Mesodermal cell (in vitro differentiated cells): ENCODE results near the gene PJA1.

Experiments
- H3K27ac ChIP-seq: 2 replicates; pipeline ENCODE4 v1.7.0; 2013; ENCODE audit warnings: mild to moderate bottlenecking, low read depth, low read length, moderate library complexity; ENCODE audit not compliant: severe bottlenecking
- H3K36me3 ChIP-seq: 2 replicates; pipeline ENCODE4 v1.7.1; 2013; ENCODE audit warnings: mild to moderate bottlenecking, low read length, moderate library complexity; ENCODE audit not compliant: control insufficient read depth, insufficient read depth
- H3K4me1 ChIP-seq: one replicate; pipeline ENCODE4 v1.7.1; 2013; ENCODE audit warnings: mild to moderate bottlenecking, low read length; ENCODE audit not compliant: insufficient read depth, control insufficient read depth, poor library complexity, severe bottlenecking
- H3K4me3 ChIP-seq: 2 replicates; pipeline ENCODE4 v1.7.0; 2013; ENCODE audit warnings: low read length, control low read depth, mild to moderate bottlenecking; ENCODE audit not compliant: insufficient read depth, poor library complexity, severe bottlenecking; ENCODE audit errors: extremely low read depth
- H3K9me3 ChIP-seq: 2 replicates; pipeline ENCODE4 v1.7.1; 2013; ENCODE audit warnings: mild to moderate bottlenecking, low read length, moderate library complexity; ENCODE audit not compliant: control insufficient read depth
- WGBS, 2 experiments: methylation state at CpG; one replicate each; pipeline ENCODE4 v1.1.5; 2013; ENCODE audit warnings: missing lambda C conversion rate in 2 of 2; ENCODE audit not compliant: insufficient coverage in 2 of 2; 5-methylcytosine and 5-hydroxymethylcytosine counted together

PJA1 gene

GRCh38 chrX:69154051-69154450, 11.2 kb downstream of the PJA1 start:
- Histone ChIP-seq H3K9me3 (no peaks in the 10 kb centered on the region), H3K27ac (peak overlapping the region; percentile 13), H3K4me3 (no peak overlapping the region), H3K4me1 (peaks cover 18% of the 10 kb centered on the region), H3K36me3 (no peaks in the 10 kb centered on the region)
- 100% methylated on average over 3 of the region's 6 CpGs; no CpG with 5 or more reads in 1 of the 2 experiments for WGBS, 2 experiments

GRCh38 chrX:69153060-69153730, 12.1 kb downstream of the PJA1 start:
- Histone ChIP-seq H3K27ac (peak overlapping the region; percentile 78), H3K36me3 (no peaks in the 10 kb centered on the region), H3K4me3 (no peak overlapping the region), H3K4me1 (peaks cover 18% of the 10 kb centered on the region), H3K9me3 (no peaks in the 10 kb centered on the region)
- WGBS, 2 experiments = 25% methylated on average over 2 of the region's 8 CpGs; no CpG with 5 or more reads in 1 of the 2 experiments

GRCh38 chrX:69152417-69152841, 12.8 kb downstream of the PJA1 start:
- Histone ChIP-seq H3K4me3 (no peak overlapping the region), H3K36me3 (no peaks in the 10 kb centered on the region), H3K27ac (peak overlapping the region; percentile 78), H3K9me3 (no peaks in the 10 kb centered on the region), H3K4me1 (peaks cover 18% of the 10 kb centered on the region)
- 67 to 100% methylated on average over 1 of the region's 1 CpG for WGBS, 2 experiments

- H3K4me3 ChIP-seq = no peak overlapping the region
- H3K4me1 ChIP-seq = peaks cover 18% of the 10 kb centered on the region
- no peak overlapping the region for H3K27ac ChIP-seq
- H3K36me3 ChIP-seq = no peaks in the 10 kb centered on the region
- WGBS, 2 experiments = 80 to 100% methylated on average over 1 of the region's 2 CpGs
- no peaks in the 10 kb centered on the region for H3K9me3 ChIP-seq
These were observed 13.4 kb downstream of the PJA1 start for GRCh38 chrX:69151866-69152284.

- no peak overlapping the region for H3K27ac ChIP-seq
- no peak overlapping the region for H3K4me3 ChIP-seq
- H3K4me1 ChIP-seq = peaks cover 18% of the 10 kb centered on the region
- H3K36me3 ChIP-seq = no peaks in the 10 kb centered on the region
- 16 to 33% methylated on average over 1 to 5 of the region's 12 CpGs for WGBS, 2 experiments
- no peaks in the 10 kb centered on the region for H3K9me3 ChIP-seq
These were observed 14.8 kb downstream of the PJA1 start for GRCh38 chrX:69150281-69150960.

- no peak overlapping the region for H3K4me3 ChIP-seq
- no peaks in the 10 kb centered on the region for H3K9me3 ChIP-seq
- H3K27ac ChIP-seq = peak overlapping the region; percentile 36
- H3K36me3 ChIP-seq = no peaks in the 10 kb centered on the region
- WGBS, 2 experiments = 0 to 18% methylated on average over 2 to 9 of the region's 28 CpGs
- H3K4me1 ChIP-seq = peaks cover 18% of the 10 kb centered on the region
These were observed 15.6 kb downstream of the PJA1 start for GRCh38 chrX:69149466-69150280.

GRCh38 chrX:69148946-69149345, 16.3 kb downstream of the PJA1 start:
- H3K27ac ChIP-seq = no peak overlapping the region
- H3K4me1 ChIP-seq = peaks cover 18% of the 10 kb centered on the region
- no peaks in the 10 kb centered on the region for H3K9me3 ChIP-seq
- 81% methylated on average over 2 of the region's 5 CpGs; no CpG with 5 or more reads in 1 of the 2 experiments for WGBS, 2 experiments
- H3K36me3 ChIP-seq = no peaks in the 10 kb centered on the region
- no peak overlapping the region for H3K4me3 ChIP-seq

GRCh38 chrX:69146739-69147138, 18.5 kb downstream of the PJA1 start:
- WGBS, 2 experiments = 100% methylated on average over 1 of the region's 4 CpGs; no CpG with 5 or more reads in 1 of the 2 experiments
- no peaks in the 10 kb centered on the region for H3K36me3 ChIP-seq
- H3K4me1 ChIP-seq = peaks cover 11% of the 10 kb centered on the region
- no peak overlapping the region for H3K27ac ChIP-seq
- no peak overlapping the region for H3K4me3 ChIP-seq
- H3K9me3 ChIP-seq = no peaks in the 10 kb centered on the region

- Histone ChIP-seq H3K27ac (no peak overlapping the region), H3K9me3 (no peaks in the 10 kb centered on the region), H3K36me3 (no peaks in the 10 kb centered on the region), H3K4me3 (no peak overlapping the region), H3K4me1 (peaks cover 7% of the 10 kb centered on the region)
- no CpG with 5 or more reads among the region's 5 CpGs for WGBS, 2 experiments
These were observed 19.5 kb downstream of the PJA1 start for GRCh38 chrX:69145714-69146113.

- 79 to 94% methylated on average over 3 to 4 of the region's 7 CpGs for WGBS, 2 experiments
- no peak overlapping the region for H3K27ac ChIP-seq
These were observed 20.2 kb downstream of the PJA1 start for GRCh38 chrX:69144838-69145680.

More at GRCh38 chrX:69144838-69145680, 20.2 kb downstream of the PJA1 start:
- H3K36me3 ChIP-seq = no peaks in the 10 kb centered on the region
- H3K9me3 ChIP-seq = no peaks in the 10 kb centered on the region
- H3K4me1 ChIP-seq = peaks cover under 1% of the 10 kb centered on the region
- no peak overlapping the region for H3K4me3 ChIP-seq
